CMK (cell line): ENCODE data around the gene STX5.
"Not testable (repeated sequence)": the region's sequence is repeated elsewhere in the genome, so short reads cannot be mapped to it uniquely, and the experiment has no call there.

Experiments used
- DNase-seq: peaks from one replicate; pipeline ENCODE4 v3.0.0-alpha.2; 2010; ENCODE audit warnings: low read depth

STX5 gene

GRCh38 chr11:62830904-62831519, 839 bp downstream of the STX5 start:
- DNase-seq = no peak

- not testable (repeated sequence) for DNase-seq
Measured at GRCh38 chr11:62828130-62828529, 3.7 kb downstream of the STX5 start.

- no peak for DNase-seq
Measured at GRCh38 chr11:62823677-62824076, 8.2 kb downstream of the STX5 start.

GRCh38 chr11:62817129-62817528, 14.7 kb downstream of the STX5 start:
- no peak for DNase-seq

- DNase-seq = no peak
Measured at GRCh38 chr11:62816557-62816956, 15.3 kb downstream of the STX5 start.

GRCh38 chr11:62811659-62812058, 20.2 kb downstream of the STX5 start:
- no peak for DNase-seq

- no peak for DNase-seq
Measured at GRCh38 chr11:62810748-62811147, 21.1 kb downstream of the STX5 start.

- no peak for DNase-seq
Measured at GRCh38 chr11:62806611-62807121, 25.2 kb downstream of the STX5 start.

- DNase-seq = no peak
Measured at GRCh38 chr11:62805961-62806441, 25.9 kb downstream of the STX5 start.

- DNase-seq = peak; percentile 89
Measured at GRCh38 chr11:62805076-62805892, 26.6 kb downstream of the STX5 start, which contains the start of gene NXF1. TSS of gene NXF1 (minus strand) at chr11:62805440. CDS start at chr11:62805356, 84 bp downstream.

- DNase-seq = no peak
Measured at GRCh38 chr11:62804310-62805075, 27.4 kb downstream of the STX5 start.

GRCh38 chr11:62801071-62801470, 30.8 kb downstream of the STX5 start:
- no peak for DNase-seq

GRCh38 chr11:62799486-62799885, 32.4 kb downstream of the STX5 start:
- no peak for DNase-seq

GRCh38 chr11:62796281-62796680, 35.6 kb downstream of the STX5 start:
- no peak for DNase-seq

GRCh38 chr11:62794201-62794775, 37.6 kb downstream of the STX5 start:
- no peak for DNase-seq

GRCh38 chr11:62792202-62792575, 39.7 kb downstream of the STX5 start:
- no peak for DNase-seq

GRCh38 chr11:62791501-62792201, 40.2 kb downstream of the STX5 start, which contains the start of gene TMEM223:
TSS of gene TMEM223 (minus strand) at chr11:62792006. CDS start at chr11:62791994, 12 bp downstream.
- peak; percentile 56 for DNase-seq

- DNase-seq = no peak
Measured at GRCh38 chr11:62789576-62789975, 42.3 kb downstream of the STX5 start.

GRCh38 chr11:62788991-62789390, 42.9 kb downstream of the STX5 start:
- no peak for DNase-seq

GRCh38 chr11:62787005-62787759, 44.7 kb downstream of the STX5 start, which contains the start of gene TMEM179B:
TSS of gene TMEM179B (plus strand) at chr11:62787402. CDS start at chr11:62787432, 30 bp downstream.
- DNase-seq = peak; percentile 87
